Measurements from ENCODE around the gene PLEKHG7.

Gene PLEKHG7

DNA sequence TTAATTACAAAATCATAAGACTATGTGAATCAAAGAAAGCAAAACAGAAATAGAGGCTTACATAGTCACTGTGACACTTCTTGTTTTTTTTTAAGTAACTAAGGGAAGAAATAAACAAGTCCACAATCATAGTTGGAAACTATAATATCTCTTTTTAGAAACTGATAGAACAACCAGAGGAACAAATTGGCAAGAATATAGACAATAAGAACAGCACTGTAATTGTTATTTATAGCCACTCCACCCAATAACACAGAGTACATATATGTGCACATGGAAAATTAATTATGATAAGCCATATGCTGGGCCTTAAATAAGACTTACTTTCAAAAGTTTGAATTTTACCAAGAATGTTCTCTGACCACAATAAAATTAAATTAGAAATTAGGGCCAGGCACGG is 101.1 kb downstream of the PLEKHG7 start:
- no peak for DNase-seq (ENCODE audit: low read depth, low spot score)

DNA sequence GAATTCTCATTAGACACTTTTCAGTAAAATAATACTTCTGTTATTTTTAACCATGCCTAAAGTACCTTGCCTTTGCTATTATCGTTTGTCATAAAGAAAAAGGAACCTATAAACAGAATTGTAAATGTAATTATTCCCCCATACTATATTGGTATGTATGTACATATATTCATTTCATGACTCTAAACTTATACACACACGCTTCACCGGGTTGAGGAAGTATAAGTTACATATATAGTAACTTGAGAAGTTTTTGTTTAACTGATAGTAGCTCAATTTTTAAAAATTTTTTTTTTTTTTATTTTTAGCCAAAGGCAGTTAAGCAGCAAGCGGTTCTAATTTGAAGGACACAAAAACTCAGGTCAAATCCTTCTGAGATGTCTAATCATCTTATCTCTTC is 107.6 kb downstream of the PLEKHG7 start:
- no peak for DNase-seq (ENCODE audit: low read depth, low spot score)

DNA sequence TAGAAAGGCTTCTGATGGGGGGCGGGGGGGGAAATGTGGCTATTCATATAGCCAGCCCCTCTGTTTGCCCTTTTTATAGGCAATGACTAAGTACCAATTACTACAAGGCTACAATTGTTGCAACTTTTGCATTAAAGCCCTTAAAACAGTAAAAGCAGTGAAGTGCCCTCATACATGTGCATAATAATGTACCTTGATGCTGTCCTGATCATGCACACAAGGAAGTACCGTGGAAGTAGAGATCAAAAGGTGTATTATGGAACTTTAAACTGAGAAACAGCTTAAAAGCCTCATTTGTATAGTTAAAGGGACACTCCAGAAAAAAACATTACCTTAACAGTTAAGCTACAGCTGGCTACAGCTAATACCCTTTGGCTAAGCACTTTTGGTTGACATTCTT is 111.8 kb downstream of the PLEKHG7 start:
- no peak for DNase-seq (ENCODE audit: low read depth, low spot score)

DNA sequence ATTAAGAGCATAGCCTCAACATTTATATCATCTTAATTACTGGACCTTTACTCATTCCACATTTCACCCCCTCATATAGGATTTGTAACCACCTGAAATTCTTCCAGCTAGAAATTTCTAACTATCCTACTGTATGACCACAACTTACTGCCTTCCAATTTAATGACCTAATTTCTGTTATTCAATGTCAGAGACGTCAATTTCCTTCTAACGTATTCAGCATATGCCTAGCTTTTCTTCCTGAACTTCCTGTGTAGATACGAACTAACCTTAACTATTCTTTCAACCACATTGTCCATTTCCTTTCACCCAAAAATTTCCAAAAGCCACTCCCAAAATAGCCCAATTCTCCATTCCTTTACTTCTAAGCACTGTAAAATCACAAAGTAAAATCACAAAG is 118.4 kb downstream of the PLEKHG7 start:
- DNase-seq (ENCODE audit: low read depth, low spot score) = no peak
